ENCODE measurements around the gene CCT7.

DNA sequence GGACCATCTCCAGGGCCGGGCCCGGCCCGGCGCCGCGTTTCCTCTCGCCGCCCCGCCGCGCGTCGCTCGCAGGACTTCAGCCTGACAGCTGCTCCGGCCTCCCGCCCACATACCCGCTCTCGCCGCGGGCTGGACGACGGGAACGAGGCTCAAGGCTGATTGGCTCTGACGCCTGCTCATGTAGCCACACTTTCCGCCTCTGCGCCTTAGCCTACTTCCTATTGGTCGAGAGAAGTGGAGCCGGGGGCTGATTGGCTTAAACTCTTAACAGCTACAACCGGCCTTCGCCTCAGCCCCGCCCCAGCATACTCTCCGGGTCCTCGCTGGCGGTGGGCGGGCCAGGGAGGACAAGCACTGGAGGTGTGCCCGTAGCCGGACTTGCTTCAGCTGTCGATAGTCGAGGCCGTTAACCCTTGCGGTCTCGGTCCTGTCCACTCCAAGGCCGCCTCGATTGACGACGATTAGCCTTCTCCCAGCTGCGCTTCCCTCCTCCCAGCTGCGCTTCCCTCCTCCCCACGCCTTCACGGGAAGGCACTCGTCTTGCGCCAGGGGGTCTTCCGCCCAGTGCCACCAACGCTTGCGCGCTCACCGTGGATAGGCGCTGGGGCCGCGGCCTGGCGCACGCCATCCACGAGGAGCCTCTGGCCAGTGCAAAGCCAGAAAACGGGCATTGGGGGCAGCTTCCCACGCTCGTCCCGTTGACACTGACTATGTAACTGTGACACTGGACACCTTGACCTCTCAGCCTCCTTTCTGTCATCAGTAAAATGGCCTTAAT lies 765 bp upstream of the CCT7 start, which contains the start of gene PRADC1:
- TF ChIP-seq, protein P1, sequence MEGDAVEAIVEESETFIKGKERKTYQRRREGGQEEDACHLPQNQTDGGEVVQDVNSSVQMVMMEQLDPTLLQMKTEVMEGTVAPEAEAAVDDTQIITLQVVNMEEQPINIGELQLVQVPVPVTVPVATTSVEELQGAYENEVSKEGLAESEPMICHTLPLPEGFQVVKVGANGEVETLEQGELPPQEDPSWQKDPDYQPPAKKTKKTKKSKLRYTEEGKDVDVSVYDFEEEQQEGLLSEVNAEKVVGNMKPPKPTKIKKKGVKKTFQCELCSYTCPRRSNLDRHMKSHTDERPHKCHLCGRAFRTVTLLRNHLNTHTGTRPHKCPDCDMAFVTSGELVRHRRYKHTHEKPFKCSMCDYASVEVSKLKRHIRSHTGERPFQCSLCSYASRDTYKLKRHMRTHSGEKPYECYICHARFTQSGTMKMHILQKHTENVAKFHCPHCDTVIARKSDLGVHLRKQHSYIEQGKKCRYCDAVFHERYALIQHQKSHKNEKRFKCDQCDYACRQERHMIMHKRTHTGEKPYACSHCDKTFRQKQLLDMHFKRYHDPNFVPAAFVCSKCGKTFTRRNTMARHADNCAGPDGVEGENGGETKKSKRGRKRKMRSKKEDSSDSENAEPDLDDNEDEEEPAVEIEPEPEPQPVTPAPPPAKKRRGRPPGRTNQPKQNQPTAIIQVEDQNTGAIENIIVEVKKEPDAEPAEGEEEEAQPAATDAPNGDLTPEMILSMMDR (IDR thresholded peaks at IDR 0.05), result no peak
- TF ChIP-seq EZH2 (IDR thresholded peaks at IDR 0.05; ENCODE audit: borderline replicate concordance, insufficient read depth, low read depth, low read length, poor library complexity, severe bottlenecking), result no peak
